Keratinocyte (primary cell): Measurements from ENCODE around the gene FOXQ1.

Experiments
- CTCF ChIP-seq, 3 experiments: IDR thresholded peaks in 1 of 3; conservative IDR thresholded peaks in 1 of 3; optimal IDR thresholded peaks in 1 of 3; 2 replicates in 2 of 3; 3 replicates in 1 of 3; pipeline versions ENCODE3 to v1.5.1; 2011; ENCODE audit warnings: low read length in 3 of 3, mild to moderate bottlenecking in 3 of 3, moderate library complexity in 2 of 3, control low read depth in 1 of 3, inconsistent platforms in 1 of 3; ENCODE audit not compliant: insufficient read depth in 2 of 3; ENCODE audit errors: extremely low read depth in 1 of 3
- EZH2 ChIP-seq: IDR thresholded peaks from one replicate; pipeline ENCODE4 v1.6.1; 2012; ENCODE audit warnings: inconsistent platforms, mild to moderate bottlenecking, low read length, moderate library complexity

DNA sequence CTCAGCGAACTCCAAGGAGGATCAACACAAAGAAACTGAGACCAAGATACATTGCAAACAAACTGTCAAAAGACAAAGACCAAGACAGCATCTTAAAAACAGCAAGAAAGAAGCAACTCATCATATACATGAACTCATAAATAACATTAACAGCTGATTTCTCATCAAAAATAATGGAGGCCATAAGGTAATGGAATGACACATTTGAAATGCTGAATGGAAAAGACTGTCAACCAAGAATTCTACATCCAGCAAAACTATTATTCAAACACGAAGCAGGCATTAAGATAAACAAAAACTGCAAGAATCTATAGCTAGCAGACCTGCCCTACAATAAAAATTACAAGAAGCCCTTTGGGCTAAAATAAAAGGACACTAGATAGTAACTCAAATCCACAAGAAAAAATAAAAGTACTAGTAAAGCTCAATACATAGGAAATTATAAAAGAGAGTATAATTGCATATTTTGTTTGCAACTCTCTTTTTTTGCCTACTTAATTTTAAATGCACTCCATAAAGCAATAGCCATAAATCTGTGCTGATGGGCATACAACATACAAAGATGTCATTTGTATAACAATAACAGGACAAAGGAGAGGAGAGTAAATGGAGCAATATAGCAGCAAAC is 39.6 kb downstream of the FOXQ1 start:
- TF ChIP-seq CTCF (optimal IDR thresholded peaks at IDR 0.05 in 1 of 3, IDR thresholded peaks at IDR 0.05 in 1 of 3, conservative IDR thresholded peaks at IDR 0.05 in 1 of 3; ENCODE audit: extremely low read depth in 1 of 3, insufficient read depth in 2 of 3, low read length in 3 of 3), result no peak
- TF ChIP-seq EZH2, result no peak
